H1 (cell line): Measurements from ENCODE around the gene SLC16A6. TPM values are rescaled to one million over a fixed set of nuclear protein-coding genes. Genes with fewer than 3 reads are reported as not detected.

Source experiments
- CHD2 ChIP-seq: IDR thresholded peaks from 2 replicates; pipeline ENCODE4 v1.6.1; 2012; ENCODE audit warnings: low read length, improper control_type of control experiment
- GTF2F1 ChIP-seq: IDR thresholded peaks from 2 replicates; pipeline ENCODE4 v1.6.1; 2012; ENCODE audit warnings: low read depth, low read length, improper control_type of control experiment, borderline replicate concordance
- HDAC2 ChIP-seq, 2 experiments: fragments of 300-600 bp in 1 of 2; sonication (generic) in 1 of 2; IDR thresholded peaks; 2 replicates each; pipeline ENCODE4 v1.6.1; 2011 to 2012; ENCODE audit warnings: low read depth in 2 of 2, low read length in 2 of 2, mild to moderate bottlenecking in 2 of 2, moderate library complexity in 2 of 2, borderline replicate concordance in 1 of 2, inconsistent platforms in 1 of 2
- HDAC6 ChIP-seq: IDR thresholded peaks from one replicate; pipeline ENCODE4 v1.7.1; 2012; ENCODE audit warnings: low read depth, mild to moderate bottlenecking, inconsistent platforms, low read length, moderate library complexity
- KDM1A ChIP-seq: fragments of 200-600, 300-600 bp; sonication (generic); IDR thresholded peaks from 2 replicates; pipeline ENCODE4 v1.7.1; 2016; ENCODE audit warnings: mild to moderate bottlenecking, low read length, borderline replicate concordance
- RAD21 ChIP-seq, 2 experiments: IDR thresholded peaks in 1 of 2; conservative IDR thresholded peaks in 1 of 2; 2 replicates each; pipeline ENCODE4 v1.6.1; 2011; ENCODE audit warnings: low read depth in 2 of 2, low read length in 2 of 2, improper control_type of control experiment in 1 of 2, inconsistent platforms in 1 of 2, mild to moderate bottlenecking in 1 of 2, moderate library complexity in 1 of 2
- SAP30 ChIP-seq: fragments of 300-600 bp; sonication (generic); IDR thresholded peaks from 2 replicates; pipeline ENCODE4 v1.7.1; 2012; ENCODE audit warnings: low read length, moderate library complexity, mild to moderate bottlenecking, inconsistent platforms; ENCODE audit not compliant: insufficient read depth, insufficient replicate concordance
- SIX5 ChIP-seq: IDR thresholded peaks from 2 replicates; pipeline ENCODE4 v1.6.1; 2011; ENCODE audit warnings: mild to moderate bottlenecking, low read depth, low read length
- SRF ChIP-seq: IDR thresholded peaks from 2 replicates; pipeline ENCODE4 v1.6.1; 2011; ENCODE audit warnings: mild to moderate bottlenecking, low read depth, low read length, moderate library complexity
- ZNF274 ChIP-seq: IDR thresholded peaks from 2 replicates; pipeline ENCODE4 v1.7.0; 2012; ENCODE audit warnings: low read length, borderline replicate concordance; ENCODE audit errors: extremely low read depth
- polyA plus RNA-seq, 7 experiments: library from polyadenylated mRNA; depleted of rRNA in 3 of 7; stranded (reverse) in 5 of 7; unstranded in 2 of 7; fragments of >200 nt in 5 of 7; fragments of 200-250 nt in 2 of 7; gene quantifications; 1 replicate in 5 of 7; 2 replicates in 1 of 7; 4 replicates in 1 of 7; pipeline versions ENCODE4 v1.2.1 to v1.2.3, GENCODE V29; 2011 to 2013; ENCODE audit warnings: missing spikeins in 2 of 7, mixed read lengths in 2 of 7
- total RNA-seq: library from RNA; stranded (reverse); fragmentation: NEBNext Ultra II Directional; extraction: Animal tissue kit (Norgen Biotek cat#: 25700); gene quantifications from 2 replicates; pipeline ENCODE4 v1.2.1, GENCODE V29; 2021
- TF ChIP-seq, protein P1 (sequence below): fragments of 300-600 bp; sonication (generic); IDR thresholded peaks from 2 replicates; pipeline ENCODE4 v1.7.1; 2012; ENCODE audit warnings: low read length, moderate library complexity, mild to moderate bottlenecking, inconsistent platforms; ENCODE audit not compliant: insufficient replicate concordance

SLC16A6 gene
- total and polyA plus RNA-seq, 2 of the 8 experiments (the other 6 are each of a cell fraction or from before 2014, with no cell fraction given): 0.17 to 0.22 TPM

DNA sequence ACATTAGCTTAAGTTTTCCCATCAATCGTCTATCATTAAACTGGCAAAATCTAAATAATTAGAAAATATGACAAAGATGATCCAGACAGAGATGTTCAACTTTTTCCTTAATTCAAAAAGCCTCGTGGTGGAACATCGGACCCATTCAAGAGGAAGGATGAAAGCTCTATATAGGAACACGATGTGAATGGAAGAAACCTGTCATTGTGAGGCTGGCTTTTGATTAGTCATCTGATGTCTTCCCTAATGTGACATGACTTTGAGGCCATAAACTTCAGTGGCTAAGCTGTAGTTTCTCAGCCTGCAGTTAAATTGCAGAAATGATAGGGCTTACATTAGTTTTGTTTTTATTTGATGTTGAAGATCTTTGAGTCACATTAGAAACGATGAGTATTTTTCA is 42.0 kb downstream of the SLC16A6 start (continued):
- TF ChIP-seq, protein P1, sequence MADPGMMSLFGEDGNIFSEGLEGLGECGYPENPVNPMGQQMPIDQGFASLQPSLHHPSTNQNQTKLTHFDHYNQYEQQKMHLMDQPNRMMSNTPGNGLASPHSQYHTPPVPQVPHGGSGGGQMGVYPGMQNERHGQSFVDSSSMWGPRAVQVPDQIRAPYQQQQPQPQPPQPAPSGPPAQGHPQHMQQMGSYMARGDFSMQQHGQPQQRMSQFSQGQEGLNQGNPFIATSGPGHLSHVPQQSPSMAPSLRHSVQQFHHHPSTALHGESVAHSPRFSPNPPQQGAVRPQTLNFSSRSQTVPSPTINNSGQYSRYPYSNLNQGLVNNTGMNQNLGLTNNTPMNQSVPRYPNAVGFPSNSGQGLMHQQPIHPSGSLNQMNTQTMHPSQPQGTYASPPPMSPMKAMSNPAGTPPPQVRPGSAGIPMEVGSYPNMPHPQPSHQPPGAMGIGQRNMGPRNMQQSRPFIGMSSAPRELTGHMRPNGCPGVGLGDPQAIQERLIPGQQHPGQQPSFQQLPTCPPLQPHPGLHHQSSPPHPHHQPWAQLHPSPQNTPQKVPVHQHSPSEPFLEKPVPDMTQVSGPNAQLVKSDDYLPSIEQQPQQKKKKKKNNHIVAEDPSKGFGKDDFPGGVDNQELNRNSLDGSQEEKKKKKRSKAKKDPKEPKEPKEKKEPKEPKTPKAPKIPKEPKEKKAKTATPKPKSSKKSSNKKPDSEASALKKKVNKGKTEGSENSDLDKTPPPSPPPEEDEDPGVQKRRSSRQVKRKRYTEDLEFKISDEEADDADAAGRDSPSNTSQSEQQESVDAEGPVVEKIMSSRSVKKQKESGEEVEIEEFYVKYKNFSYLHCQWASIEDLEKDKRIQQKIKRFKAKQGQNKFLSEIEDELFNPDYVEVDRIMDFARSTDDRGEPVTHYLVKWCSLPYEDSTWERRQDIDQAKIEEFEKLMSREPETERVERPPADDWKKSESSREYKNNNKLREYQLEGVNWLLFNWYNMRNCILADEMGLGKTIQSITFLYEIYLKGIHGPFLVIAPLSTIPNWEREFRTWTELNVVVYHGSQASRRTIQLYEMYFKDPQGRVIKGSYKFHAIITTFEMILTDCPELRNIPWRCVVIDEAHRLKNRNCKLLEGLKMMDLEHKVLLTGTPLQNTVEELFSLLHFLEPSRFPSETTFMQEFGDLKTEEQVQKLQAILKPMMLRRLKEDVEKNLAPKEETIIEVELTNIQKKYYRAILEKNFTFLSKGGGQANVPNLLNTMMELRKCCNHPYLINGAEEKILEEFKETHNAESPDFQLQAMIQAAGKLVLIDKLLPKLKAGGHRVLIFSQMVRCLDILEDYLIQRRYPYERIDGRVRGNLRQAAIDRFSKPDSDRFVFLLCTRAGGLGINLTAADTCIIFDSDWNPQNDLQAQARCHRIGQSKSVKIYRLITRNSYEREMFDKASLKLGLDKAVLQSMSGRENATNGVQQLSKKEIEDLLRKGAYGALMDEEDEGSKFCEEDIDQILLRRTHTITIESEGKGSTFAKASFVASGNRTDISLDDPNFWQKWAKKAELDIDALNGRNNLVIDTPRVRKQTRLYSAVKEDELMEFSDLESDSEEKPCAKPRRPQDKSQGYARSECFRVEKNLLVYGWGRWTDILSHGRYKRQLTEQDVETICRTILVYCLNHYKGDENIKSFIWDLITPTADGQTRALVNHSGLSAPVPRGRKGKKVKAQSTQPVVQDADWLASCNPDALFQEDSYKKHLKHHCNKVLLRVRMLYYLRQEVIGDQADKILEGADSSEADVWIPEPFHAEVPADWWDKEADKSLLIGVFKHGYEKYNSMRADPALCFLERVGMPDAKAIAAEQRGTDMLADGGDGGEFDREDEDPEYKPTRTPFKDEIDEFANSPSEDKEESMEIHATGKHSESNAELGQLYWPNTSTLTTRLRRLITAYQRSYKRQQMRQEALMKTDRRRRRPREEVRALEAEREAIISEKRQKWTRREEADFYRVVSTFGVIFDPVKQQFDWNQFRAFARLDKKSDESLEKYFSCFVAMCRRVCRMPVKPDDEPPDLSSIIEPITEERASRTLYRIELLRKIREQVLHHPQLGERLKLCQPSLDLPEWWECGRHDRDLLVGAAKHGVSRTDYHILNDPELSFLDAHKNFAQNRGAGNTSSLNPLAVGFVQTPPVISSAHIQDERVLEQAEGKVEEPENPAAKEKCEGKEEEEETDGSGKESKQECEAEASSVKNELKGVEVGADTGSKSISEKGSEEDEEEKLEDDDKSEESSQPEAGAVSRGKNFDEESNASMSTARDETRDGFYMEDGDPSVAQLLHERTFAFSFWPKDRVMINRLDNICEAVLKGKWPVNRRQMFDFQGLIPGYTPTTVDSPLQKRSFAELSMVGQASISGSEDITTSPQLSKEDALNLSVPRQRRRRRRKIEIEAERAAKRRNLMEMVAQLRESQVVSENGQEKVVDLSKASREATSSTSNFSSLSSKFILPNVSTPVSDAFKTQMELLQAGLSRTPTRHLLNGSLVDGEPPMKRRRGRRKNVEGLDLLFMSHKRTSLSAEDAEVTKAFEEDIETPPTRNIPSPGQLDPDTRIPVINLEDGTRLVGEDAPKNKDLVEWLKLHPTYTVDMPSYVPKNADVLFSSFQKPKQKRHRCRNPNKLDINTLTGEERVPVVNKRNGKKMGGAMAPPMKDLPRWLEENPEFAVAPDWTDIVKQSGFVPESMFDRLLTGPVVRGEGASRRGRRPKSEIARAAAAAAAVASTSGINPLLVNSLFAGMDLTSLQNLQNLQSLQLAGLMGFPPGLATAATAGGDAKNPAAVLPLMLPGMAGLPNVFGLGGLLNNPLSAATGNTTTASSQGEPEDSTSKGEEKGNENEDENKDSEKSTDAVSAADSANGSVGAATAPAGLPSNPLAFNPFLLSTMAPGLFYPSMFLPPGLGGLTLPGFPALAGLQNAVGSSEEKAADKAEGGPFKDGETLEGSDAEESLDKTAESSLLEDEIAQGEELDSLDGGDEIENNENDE: no peak
- TF ChIP-seq GTF2F1 (no peak), RAD21 (IDR thresholded peaks at IDR 0.05 in 1 of 2, conservative IDR thresholded peaks at IDR 0.05 in 1 of 2; ENCODE audit: low read depth in 2 of 2, low read length in 2 of 2) (no peak), SAP30 (no peak), HDAC2 (IDR thresholded peaks at IDR 0.05; ENCODE audit: borderline replicate concordance in 1 of 2, low read depth in 2 of 2, low read length in 2 of 2) (no peak), SIX5 (no peak), CHD2 (no peak), KDM1A (no peak), ZNF274 (no peak), HDAC6 (no peak), SRF (no peak)
